BE2C (cell line): ENCODE results near the gene AMD1. TPM values are rescaled to one million over a fixed set of nuclear protein-coding genes. Genes with fewer than 3 reads are reported as not detected.
A peak's percentile ranks its signal among the peaks of the same experiment; 100 is the strongest.
"Not testable (repeated sequence)": the region's sequence is repeated elsewhere in the genome, so short reads cannot be mapped to it uniquely, and the experiment has no call there.

Experiments used
- DNase-seq: peaks from one replicate; pipeline ENCODE4 v3.0.0-alpha.2; 2020
- H3K27me3 ChIP-seq: fragments of 250-450 bp; sonication (Bioruptor Pico); 2 replicates; pipeline ENCODE4 v1.5.1; 2020; ENCODE audit warnings: mild to moderate bottlenecking
- H3K36me3 ChIP-seq: fragments of 250-450 bp; sonication (Bioruptor Pico); 2 replicates; pipeline ENCODE4 v1.5.1; 2020; ENCODE audit warnings: mild to moderate bottlenecking
- H3K4me1 ChIP-seq: fragments of 250-450 bp; sonication (Bioruptor Pico); 2 replicates; pipeline ENCODE4 v1.5.1; 2020
- H3K4me3 ChIP-seq: 2 replicates; pipeline ENCODE4 v1.5.1; 2011; ENCODE audit warnings: low read depth, low read length
- H3K9me3 ChIP-seq: fragments of 250-450 bp; sonication (Bioruptor Pico); 2 replicates; pipeline ENCODE4 v1.5.1; 2020
- polyA plus RNA-seq: library from polyadenylated mRNA; unstranded; fragments of >200 nt; gene quantifications from one replicate; pipeline ENCODE4 v1.2.1, GENCODE V29; 2012; ENCODE audit warnings: low read depth, missing spikeins; ENCODE audit not compliant: insufficient read length, insufficient read depth
- TF ChIP-seq, protein P1 (sequence below): IDR thresholded peaks from 2 replicates; pipeline ENCODE4 v1.5.1; 2012; ENCODE audit warnings: mild to moderate bottlenecking, low read depth, low read length

The AMD1 gene
- polyA plus RNA-seq, result 46.1 TPM

DNA sequence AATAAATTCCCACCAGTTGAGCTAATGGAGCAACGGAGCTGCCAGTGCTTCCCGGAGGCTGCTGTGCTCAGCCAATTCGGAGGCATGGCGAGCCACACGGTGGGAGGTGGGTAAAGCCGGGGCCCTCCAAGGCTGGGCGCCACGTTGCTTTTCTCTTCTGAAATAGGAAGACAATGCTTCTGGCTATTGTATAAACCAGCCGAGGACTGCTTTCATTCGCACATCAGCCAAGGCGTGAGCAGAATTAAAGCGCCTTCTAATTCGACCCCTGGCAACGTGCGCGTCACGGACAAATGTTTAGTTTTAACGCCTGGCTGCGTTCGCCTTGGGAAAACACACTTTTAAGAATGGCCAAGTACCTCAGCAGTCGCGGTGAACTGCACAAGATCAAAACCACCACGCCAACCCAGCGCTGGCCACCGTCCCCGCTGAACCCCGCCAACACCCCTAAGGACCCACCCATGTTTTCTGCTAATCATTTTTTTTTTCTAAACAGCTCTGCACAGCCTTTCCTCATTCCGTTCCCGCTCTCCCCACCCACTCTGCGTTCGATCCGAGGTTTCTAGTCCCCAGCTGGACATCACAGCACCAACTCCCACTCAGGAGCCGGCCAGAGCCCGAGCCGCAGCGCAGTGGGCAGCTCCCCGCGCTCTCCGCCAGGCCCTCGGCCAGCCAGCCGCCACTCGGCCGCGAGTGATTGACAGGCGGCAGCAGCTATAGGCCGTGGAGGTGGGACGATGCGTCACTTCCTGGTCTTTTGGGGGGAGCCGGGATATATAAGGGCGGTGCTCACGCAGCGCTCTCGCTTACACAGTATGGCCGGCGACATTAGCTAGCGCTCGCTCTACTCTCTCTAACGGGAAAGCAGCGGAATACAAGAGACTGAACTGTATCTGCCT lies at the start of gene AMD1:
Gene AMD1, plus strand, starts transcription at position 805 of the 899 bp plus-strand sequence. CDS start 321 bp downstream, outside the sequence.
- peak within 1 kb of the TSS; percentile 93 for H3K4me3 ChIP-seq
- no peaks in the 10 kb centered on the region for H3K27me3 ChIP-seq
- DNase-seq, result peak; percentile 98
- H3K4me1 ChIP-seq, result no peaks in the 10 kb centered on the region
- H3K36me3 ChIP-seq, result peaks cover 7% of the 10 kb centered on the region
- TF ChIP-seq, protein P1, sequence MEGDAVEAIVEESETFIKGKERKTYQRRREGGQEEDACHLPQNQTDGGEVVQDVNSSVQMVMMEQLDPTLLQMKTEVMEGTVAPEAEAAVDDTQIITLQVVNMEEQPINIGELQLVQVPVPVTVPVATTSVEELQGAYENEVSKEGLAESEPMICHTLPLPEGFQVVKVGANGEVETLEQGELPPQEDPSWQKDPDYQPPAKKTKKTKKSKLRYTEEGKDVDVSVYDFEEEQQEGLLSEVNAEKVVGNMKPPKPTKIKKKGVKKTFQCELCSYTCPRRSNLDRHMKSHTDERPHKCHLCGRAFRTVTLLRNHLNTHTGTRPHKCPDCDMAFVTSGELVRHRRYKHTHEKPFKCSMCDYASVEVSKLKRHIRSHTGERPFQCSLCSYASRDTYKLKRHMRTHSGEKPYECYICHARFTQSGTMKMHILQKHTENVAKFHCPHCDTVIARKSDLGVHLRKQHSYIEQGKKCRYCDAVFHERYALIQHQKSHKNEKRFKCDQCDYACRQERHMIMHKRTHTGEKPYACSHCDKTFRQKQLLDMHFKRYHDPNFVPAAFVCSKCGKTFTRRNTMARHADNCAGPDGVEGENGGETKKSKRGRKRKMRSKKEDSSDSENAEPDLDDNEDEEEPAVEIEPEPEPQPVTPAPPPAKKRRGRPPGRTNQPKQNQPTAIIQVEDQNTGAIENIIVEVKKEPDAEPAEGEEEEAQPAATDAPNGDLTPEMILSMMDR, result no peak
- no peaks in the 10 kb centered on the region for H3K9me3 ChIP-seq

DNA sequence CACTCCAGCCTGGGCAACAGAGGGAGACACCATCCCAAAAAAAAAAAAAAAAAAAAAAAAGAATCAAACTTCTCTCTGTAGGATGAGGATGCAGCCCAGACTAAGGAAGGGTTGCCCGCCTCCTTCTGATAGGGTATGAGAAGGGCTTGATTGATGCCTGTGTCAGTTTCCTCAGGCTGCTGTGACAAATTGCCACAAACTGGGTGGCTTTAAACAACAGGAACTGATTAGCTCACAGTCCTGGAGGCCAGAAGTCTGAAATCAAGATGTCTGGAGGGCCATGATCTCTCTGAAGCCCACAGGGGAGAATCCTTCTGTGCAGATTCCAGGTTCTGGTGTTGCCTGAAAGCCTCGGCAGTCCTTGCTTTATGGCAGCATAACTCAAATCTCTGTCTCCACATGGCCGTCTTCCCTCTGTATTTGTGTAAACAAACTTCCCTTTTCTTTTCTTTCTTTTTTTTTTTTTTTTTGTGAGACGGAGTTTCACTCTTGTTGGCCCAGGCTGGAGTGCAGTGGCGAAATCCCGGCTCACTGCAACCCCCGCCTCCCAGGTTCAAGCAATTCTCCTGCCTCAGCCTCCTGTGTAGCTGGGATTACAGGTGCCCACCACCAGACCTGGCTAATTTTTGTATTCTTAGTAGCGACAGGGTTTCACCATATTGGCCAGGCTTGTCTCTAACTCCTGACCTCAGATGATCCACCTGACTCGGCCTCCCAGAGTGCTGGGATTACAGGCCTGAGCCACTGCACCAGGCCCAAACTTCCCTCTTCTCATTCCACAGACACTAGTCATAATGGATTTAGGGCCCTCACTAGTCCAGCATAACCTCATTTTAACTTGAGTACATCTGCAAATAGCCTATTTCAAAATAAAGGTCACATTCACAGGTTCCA lies 48.1 kb upstream of the AMD1 start:
- no peaks in the 10 kb centered on the region for H3K36me3 ChIP-seq
- TF ChIP-seq, protein P1, result no peak
- H3K9me3 ChIP-seq, result no peaks in the 10 kb centered on the region
- no peak for DNase-seq
- no peaks in the 10 kb centered on the region for H3K4me1 ChIP-seq
- H3K4me3 ChIP-seq, result no peak overlapping the region
- no peaks in the 10 kb centered on the region for H3K27me3 ChIP-seq

DNA sequence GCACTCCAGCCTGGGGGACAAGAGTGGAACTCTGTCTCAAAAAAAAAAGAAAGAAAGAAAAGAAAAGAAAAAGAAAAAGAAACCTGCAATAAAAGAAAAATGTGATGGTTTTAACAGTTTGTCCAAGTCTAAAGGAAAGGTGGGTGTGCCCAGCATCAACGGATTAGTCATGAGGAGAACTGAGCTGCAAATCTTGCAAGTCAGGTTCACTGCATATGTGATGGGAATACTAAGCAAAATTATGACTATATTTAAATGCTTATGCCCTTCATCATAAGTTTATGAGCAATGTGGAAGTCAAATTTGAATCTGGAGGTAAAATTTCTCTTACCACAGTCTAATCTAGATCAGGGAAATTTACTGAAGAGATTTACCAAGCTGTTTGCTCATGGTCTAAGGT lies 46.2 kb upstream of the AMD1 start:
- no peak for DNase-seq
- Histone ChIP-seq H3K4me3 (no peak overlapping the region), H3K9me3 (no peaks in the 10 kb centered on the region), H3K4me1 (no peaks in the 10 kb centered on the region), H3K27me3 (no peaks in the 10 kb centered on the region), H3K36me3 (no peaks in the 10 kb centered on the region)
- TF ChIP-seq, protein P1, result no peak

DNA sequence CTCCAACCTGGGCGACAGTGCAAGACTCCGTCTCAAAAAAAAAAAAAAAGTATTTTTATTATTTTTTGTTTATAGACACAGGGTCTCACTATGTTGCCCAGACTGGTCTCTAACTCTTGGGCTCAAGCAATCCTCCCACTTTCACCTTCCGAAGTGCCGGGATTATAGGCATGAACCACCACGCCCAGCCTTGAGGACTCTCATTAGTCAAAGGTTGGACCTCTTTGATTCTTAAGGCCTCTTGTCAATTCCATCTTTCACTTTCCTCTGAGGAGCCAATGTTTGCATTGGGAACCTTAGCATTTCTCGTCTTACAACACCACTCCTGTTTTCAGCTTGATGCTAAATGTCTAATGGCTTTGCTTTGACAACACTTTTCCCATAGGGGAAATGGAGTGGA lies 43.2 kb upstream of the AMD1 start:
- TF ChIP-seq, protein P1, result no peak
- Histone ChIP-seq H3K36me3 (no peaks in the 10 kb centered on the region), H3K9me3 (no peaks in the 10 kb centered on the region), H3K4me1 (no peaks in the 10 kb centered on the region), H3K4me3 (no peak overlapping the region), H3K27me3 (no peaks in the 10 kb centered on the region)
- no peak for DNase-seq

DNA sequence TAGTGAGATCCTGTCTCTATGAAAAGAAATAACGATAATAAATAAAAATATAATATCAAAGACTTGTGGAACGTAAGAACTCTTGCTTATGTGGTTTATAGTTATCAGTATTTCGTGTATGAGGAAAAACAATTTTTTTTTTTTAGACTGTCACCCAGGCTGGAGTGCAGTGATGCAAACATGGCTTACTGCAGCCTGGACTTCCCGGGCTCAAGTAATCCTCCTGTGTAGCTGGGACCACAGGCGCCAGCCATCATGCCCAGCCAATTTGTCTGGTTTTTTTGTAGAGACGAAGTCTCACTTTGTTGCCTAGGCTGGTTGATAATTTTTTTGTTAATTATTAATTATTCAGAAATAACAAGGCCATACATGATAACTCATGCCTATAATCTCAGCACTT lies 40.8 kb upstream of the AMD1 start:
- H3K9me3 ChIP-seq, result no peaks in the 10 kb centered on the region
- no peaks in the 10 kb centered on the region for H3K4me1 ChIP-seq
- H3K27me3 ChIP-seq, result no peaks in the 10 kb centered on the region
- no peaks in the 10 kb centered on the region for H3K36me3 ChIP-seq
- TF ChIP-seq, protein P1, result no peak
- DNase-seq, result no peak
- H3K4me3 ChIP-seq, result no peak overlapping the region

DNA sequence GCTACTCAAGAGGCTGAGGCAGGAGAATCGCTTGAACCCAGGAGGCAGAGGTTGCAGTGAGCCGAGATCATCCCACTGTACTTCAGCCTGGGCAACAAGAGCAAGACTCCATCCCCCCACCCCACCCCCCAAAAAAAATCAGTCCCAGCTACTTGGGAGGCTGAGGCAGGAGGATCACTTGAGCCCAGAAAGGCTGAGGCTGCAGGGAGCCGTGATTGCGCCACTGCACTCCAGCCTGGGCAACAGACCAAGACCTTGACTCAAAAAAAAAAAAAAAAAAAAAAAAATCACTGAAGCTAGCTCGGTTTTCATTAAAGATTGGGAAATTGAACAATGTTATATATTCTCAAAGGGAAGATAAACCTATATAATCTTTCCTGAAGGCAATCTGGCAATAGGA lies 38.8 kb upstream of the AMD1 start:
- not testable (repeated sequence) for DNase-seq, H3K4me3 ChIP-seq, H3K27me3 ChIP-seq, H3K9me3 ChIP-seq, H3K36me3 ChIP-seq, H3K4me1 ChIP-seq
